Loucy (cell line): ENCODE measurements around the gene ADGRG2.

Experiments
- H2AFZ ChIP-seq: fragments of 200-600 bp; sonication (generic); 2 replicates; pipeline ENCODE4 v1.6.0; 2016; ENCODE audit warnings: antibody characterized with exemption, mild to moderate bottlenecking, low read length, moderate library complexity
- H3F3A ChIP-seq: fragments of 200-600 bp; 2 replicates; pipeline ENCODE4 v1.6.0; 2016; ENCODE audit warnings: antibody characterized with exemption, low read depth, mild to moderate bottlenecking
- H3K27me3 ChIP-seq: fragments of 200-600 bp; sonication (generic); 2 replicates; pipeline ENCODE4 v1.6.1; 2014; ENCODE audit warnings: low read length, mild to moderate bottlenecking; ENCODE audit not compliant: insufficient read depth, poor library complexity, severe bottlenecking
- H3K36me3 ChIP-seq: fragments of 200-600 bp; sonication (generic); 2 replicates; pipeline ENCODE4 v1.6.1; 2016; ENCODE audit warnings: low read length; ENCODE audit not compliant: insufficient read depth
- H3K4me1 ChIP-seq: fragments of 200-600 bp; sonication (generic); 2 replicates; pipeline ENCODE4 v1.5.1; 2014; ENCODE audit warnings: low read length, mild to moderate bottlenecking; ENCODE audit not compliant: insufficient read depth, poor library complexity, severe bottlenecking
- H3K4me2 ChIP-seq: fragments of 200-600 bp; sonication (generic); 2 replicates; pipeline ENCODE4 v1.6.0; 2014; ENCODE audit warnings: antibody characterized with exemption, low read length, low read depth, mild to moderate bottlenecking; ENCODE audit not compliant: poor library complexity, severe bottlenecking
- H3K4me3 ChIP-seq: fragments of 200-600 bp; sonication (generic); 2 replicates; pipeline ENCODE4 v1.5.1; 2014; ENCODE audit warnings: low read length, mild to moderate bottlenecking, mixed read lengths; ENCODE audit not compliant: poor library complexity, severe bottlenecking
- H3K79me2 ChIP-seq: fragments of 200-600 bp; sonication (generic); 2 replicates; pipeline ENCODE4 v1.6.1; 2014; ENCODE audit warnings: low read length; ENCODE audit not compliant: insufficient read depth
- H3K9ac ChIP-seq: fragments of 200-600 bp; sonication (generic); 2 replicates; pipeline ENCODE4 v1.6.0; 2014; ENCODE audit warnings: mild to moderate bottlenecking, low read depth, low read length, moderate library complexity; ENCODE audit not compliant: poor library complexity, severe bottlenecking
- H3K9me2 ChIP-seq: fragments of 200-600 bp; sonication (generic); replicated peaks from 2 replicates; pipeline ENCODE4 v1.6.1; 2016; ENCODE audit warnings: low read depth, low read length, mixed read lengths
- H3K9me3 ChIP-seq: fragments of 200-600 bp; sonication (generic); 2 replicates; pipeline ENCODE4 v1.6.1; 2014; ENCODE audit warnings: mild to moderate bottlenecking, antibody characterized with exemption, low read length, low read depth; ENCODE audit not compliant: insufficient read depth
- H4K20me1 ChIP-seq: fragments of 200-600 bp; sonication (generic); 2 replicates; pipeline ENCODE4 v1.6.0; 2014; ENCODE audit warnings: antibody characterized with exemption, low read length, mild to moderate bottlenecking; ENCODE audit not compliant: insufficient read depth, poor library complexity, severe bottlenecking
- EZH2phosphoT487 ChIP-seq: fragments of 200-600 bp; IDR thresholded peaks from 2 replicates; pipeline ENCODE4 v1.6.1; 2018; ENCODE audit warnings: antibody characterized with exemption, mild to moderate bottlenecking, moderate library complexity, borderline replicate concordance
- TF ChIP-seq, protein P1 (sequence below): fragments of 200-600 bp; sonication (generic); conservative IDR thresholded peaks from 2 replicates; pipeline ENCODE4 v1.5.1; 2014; ENCODE audit warnings: mild to moderate bottlenecking, antibody characterized with exemption, low read length

Gene ADGRG2

DNA sequence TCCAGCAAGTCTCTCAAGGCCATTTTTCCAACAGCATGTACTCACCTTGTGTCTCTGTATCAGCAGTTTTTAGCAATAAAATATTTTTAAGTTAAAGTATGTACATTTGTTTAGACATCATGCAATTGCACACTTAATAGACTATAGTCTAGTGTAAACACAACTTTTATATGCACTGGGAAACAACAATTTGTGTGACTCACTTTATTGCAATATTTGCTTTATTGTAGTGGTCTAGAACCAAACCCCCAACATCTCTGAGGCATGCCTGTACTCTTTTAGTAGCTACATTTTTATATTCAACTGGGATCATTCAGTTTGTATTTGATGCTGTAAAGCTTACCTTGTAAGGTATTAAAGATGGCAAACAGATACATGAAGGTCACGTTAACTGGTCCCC is 123.6 kb downstream of the ADGRG2 start:
- H3K4me2 ChIP-seq: no peak overlapping the region
- TF ChIP-seq EZH2phosphoT487: no peak
- TF ChIP-seq, protein P1, sequence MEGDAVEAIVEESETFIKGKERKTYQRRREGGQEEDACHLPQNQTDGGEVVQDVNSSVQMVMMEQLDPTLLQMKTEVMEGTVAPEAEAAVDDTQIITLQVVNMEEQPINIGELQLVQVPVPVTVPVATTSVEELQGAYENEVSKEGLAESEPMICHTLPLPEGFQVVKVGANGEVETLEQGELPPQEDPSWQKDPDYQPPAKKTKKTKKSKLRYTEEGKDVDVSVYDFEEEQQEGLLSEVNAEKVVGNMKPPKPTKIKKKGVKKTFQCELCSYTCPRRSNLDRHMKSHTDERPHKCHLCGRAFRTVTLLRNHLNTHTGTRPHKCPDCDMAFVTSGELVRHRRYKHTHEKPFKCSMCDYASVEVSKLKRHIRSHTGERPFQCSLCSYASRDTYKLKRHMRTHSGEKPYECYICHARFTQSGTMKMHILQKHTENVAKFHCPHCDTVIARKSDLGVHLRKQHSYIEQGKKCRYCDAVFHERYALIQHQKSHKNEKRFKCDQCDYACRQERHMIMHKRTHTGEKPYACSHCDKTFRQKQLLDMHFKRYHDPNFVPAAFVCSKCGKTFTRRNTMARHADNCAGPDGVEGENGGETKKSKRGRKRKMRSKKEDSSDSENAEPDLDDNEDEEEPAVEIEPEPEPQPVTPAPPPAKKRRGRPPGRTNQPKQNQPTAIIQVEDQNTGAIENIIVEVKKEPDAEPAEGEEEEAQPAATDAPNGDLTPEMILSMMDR: no peak
- no peak overlapping the region for H3K9ac ChIP-seq
- no peaks in the 10 kb centered on the region for H3K9me3 ChIP-seq
- no peaks in the 10 kb centered on the region for H3K27me3 ChIP-seq
- no peaks in the 10 kb centered on the region for H3F3A ChIP-seq
- no peaks in the 10 kb centered on the region for H3K4me1 ChIP-seq
- no peaks in the 10 kb centered on the region for H4K20me1 ChIP-seq
- H3K4me3 ChIP-seq: no peak overlapping the region
- no peak overlapping the region for H2AFZ ChIP-seq
- no peaks in the 10 kb centered on the region for H3K79me2 ChIP-seq
- no peaks in the 10 kb centered on the region for H3K36me3 ChIP-seq
- no peaks in the 10 kb centered on the region for H3K9me2 ChIP-seq

DNA sequence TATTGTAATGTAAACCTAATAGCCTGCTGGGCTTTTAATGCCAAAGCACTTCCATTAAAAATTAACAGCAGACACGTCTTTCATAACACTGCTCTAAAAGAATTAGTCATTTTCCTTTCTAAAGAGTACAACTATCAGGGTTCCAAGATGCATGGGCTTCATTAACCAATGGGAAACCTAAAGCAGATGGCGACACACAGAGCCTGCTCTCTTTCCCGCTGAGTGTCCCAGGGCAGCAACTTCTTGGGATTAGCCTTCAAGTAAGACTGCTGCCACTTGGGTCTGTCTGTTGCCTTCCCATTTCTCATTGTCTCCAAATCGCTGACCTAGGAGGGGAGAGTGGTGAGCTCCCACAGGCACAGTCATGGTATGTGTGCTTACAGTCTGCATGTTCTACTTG is 124.4 kb downstream of the ADGRG2 start:
- H3K79me2 ChIP-seq: no peaks in the 10 kb centered on the region
- no peaks in the 10 kb centered on the region for H3K4me1 ChIP-seq
- no peaks in the 10 kb centered on the region for H3K36me3 ChIP-seq
- no peaks in the 10 kb centered on the region for H3F3A ChIP-seq
- H3K27me3 ChIP-seq: no peaks in the 10 kb centered on the region
- H3K4me3 ChIP-seq: no peak overlapping the region
- no peak overlapping the region for H3K9ac ChIP-seq
- no peaks in the 10 kb centered on the region for H3K9me3 ChIP-seq
- TF ChIP-seq, protein P1: no peak
- TF ChIP-seq EZH2phosphoT487: no peak
- H2AFZ ChIP-seq: no peak overlapping the region
- no peaks in the 10 kb centered on the region for H3K9me2 ChIP-seq
- no peaks in the 10 kb centered on the region for H4K20me1 ChIP-seq
- H3K4me2 ChIP-seq: no peak overlapping the region

DNA sequence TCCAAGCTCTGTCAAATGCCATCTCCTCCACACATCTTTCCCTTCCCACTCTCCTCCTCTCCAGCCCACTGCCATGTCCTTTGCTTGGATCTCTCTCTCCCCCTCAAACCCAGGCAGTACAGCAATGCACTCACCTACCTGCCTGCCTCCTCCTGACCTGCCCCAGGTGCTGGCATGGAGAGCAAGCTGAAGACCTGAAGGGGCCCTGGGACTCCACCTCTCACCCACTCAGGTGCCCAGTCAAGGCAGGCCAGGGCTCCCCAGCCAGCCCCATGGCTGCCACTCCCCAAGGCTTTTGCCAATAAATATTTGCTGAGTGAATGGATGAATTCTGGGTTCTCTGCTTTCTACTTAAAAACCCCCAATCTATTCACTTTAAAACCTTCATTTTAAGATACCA is 125.7 kb downstream of the ADGRG2 start:
- Histone ChIP-seq H3K4me1 (no peaks in the 10 kb centered on the region), H2AFZ (no peak overlapping the region), H3K9ac (no peak overlapping the region)

More for the DNA sequence above, 125.7 kb downstream of the ADGRG2 start:
- Histone ChIP-seq H3F3A (no peaks in the 10 kb centered on the region), H3K9me2 (no peaks in the 10 kb centered on the region), H4K20me1 (no peaks in the 10 kb centered on the region), H3K27me3 (no peaks in the 10 kb centered on the region), H3K4me2 (no peak overlapping the region), H3K36me3 (no peaks in the 10 kb centered on the region), H3K79me2 (no peaks in the 10 kb centered on the region), H3K9me3 (no peaks in the 10 kb centered on the region), H3K4me3 (no peak overlapping the region)
- TF ChIP-seq, protein P1: no peak
- TF ChIP-seq EZH2phosphoT487: no peak
